ENCODE measurements around the gene KRTAP1-3.
"Not testable (repeated sequence)": the region's sequence is repeated elsewhere in the genome, so short reads cannot be mapped to it uniquely, and the experiment has no call there.

KRTAP1-3 gene

GRCh38 chr17:41034346-41034935 lies at the start of gene KRTAP1-3:
Gene KRTAP1-3, minus strand, starts transcription at chr17:41034874. Its CDS starts 53 bp downstream, at chr17:41034821.
- not testable (repeated sequence) for DNase-seq

- not testable (repeated sequence) for DNase-seq
Measured at GRCh38 chr17:41084100-41084856, 49.6 kb upstream of the KRTAP1-3 start, which contains the start of gene KRTAP4-7. Gene KRTAP4-7, plus strand, starts transcription at chr17:41084150. Its CDS starts 57 bp downstream, at chr17:41084207.

GRCh38 chr17:41083427-41083826 lies 48.8 kb upstream of the KRTAP1-3 start:
- DNase-seq = not testable (repeated sequence)

DNA sequence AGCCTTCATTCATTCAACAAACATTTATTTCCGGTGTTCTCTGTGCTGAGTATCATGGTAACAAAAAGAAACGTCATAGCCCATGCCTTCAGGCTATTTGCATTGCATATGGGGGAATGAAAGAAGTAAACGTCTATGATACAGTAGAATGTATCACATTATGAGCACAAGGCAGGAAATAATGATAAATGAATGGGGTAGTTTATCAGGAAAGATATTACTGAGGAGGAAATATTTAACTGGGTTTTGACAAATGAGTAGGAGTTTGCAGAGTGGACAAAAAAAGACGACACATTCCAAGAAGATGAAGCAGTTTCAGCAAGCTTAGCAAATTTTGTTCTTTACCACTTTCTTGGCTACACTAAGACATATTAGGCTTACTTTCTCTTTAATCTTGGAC lies 48.0 kb upstream of the KRTAP1-3 start:
- no peak for DNase-seq

- DNase-seq = no peak
Measured at GRCh38 chr17:41076788-41077187, 42.1 kb upstream of the KRTAP1-3 start.

GRCh38 chr17:41073676-41074075 lies 39.0 kb upstream of the KRTAP1-3 start:
- DNase-seq = no peak

GRCh38 chr17:41071606-41072360 lies 37.1 kb upstream of the KRTAP1-3 start:
- no peak for DNase-seq

DNA sequence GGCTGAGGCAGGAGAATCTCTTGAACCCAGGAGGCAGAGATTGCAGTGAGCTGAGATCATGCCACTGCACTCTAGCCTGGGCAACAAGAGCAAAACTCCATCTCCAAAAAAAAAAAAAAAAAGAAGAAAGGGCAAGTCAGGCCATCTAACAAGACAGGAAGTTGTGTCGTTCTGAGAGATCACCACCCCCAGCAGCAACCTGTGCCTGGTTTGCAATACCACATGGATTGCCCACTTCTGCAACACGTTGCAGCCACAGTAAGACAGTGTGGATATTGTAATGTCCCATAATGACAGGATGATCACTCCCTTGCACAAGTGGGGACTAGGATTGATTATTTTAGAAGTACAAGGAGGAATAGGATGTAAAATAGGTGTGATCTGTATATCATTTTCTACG lies 34.4 kb upstream of the KRTAP1-3 start:
- DNase-seq = no peak

DNA sequence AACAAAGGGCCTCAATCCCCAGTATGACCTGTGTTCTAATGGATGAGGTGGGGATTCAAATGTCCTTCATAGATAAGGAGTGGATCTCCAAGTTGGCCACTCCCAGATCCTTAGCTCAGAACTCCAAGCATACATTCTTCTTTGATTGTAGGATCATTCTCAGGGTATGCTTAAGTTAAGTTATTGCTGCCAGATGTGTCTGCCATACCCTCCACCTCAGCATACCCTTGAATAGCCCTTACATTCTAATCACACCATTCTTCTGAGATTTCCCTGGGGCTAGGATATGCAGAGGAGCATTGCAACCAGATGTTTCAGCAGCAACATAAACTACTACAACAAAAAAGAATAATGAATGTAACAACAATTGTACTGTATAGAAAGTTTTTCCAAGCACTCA lies 32.6 kb upstream of the KRTAP1-3 start:
- no peak for DNase-seq

- no peak for DNase-seq
Measured at GRCh38 chr17:41065829-41066624, 31.4 kb upstream of the KRTAP1-3 start, which contains the start of gene KRTAP2-4. Gene KRTAP2-4, minus strand, starts transcription at chr17:41065879. Its CDS starts 34 bp downstream, at chr17:41065845.

DNA sequence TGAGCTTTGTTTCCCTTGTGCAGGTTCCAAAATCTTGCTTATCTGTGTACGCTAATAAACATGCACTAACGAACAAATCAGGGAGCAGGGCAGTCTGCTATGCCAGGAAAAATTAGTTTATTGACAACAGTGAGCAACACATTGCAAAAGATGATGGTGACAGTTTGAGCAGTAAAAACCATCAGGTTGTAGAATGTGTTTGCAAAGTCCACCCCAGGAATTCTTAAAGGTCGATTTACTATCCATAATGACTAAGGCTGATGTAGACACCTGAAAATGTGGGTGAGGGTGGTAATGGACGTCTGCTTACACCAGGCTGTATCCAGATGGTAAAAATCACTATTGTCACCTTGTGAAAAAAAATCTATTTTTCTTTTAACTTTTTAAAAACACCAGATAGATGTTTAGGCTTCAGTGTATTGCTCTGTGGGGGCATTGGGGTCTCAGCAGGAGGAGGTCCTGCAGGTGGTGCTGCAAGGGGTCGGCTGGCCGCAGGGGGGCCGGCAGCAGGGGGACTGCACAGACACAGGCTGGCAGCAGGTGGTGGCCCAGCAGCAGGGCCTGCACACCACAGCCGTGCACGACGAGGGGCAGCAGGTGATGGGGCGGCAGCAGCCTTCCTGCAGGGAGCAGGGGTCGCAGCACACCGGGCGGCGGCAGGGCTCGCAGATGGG lies 30.5 kb upstream of the KRTAP1-3 start:
- not testable (repeated sequence) for DNase-seq

GRCh38 chr17:41064301-41064700 lies 29.6 kb upstream of the KRTAP1-3 start:
- DNase-seq = no peak

DNA sequence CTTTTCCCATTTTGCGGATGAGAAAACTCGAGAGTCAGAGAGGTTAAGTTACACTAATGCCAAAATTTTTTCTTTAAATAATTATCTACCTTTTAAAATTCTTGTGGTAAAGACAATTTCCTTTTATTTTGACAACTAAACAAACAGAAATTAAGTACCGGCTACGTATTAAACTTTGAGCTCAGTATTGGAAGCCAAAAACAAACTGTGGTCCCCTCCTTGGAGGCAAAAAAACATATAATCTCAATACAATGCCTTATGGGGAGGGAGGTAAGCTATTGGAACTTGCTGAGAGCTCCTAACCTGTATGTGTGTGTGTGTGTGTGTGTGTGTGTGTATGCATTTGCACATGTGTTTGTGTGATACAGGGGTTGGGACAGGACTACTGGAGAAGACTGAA lies 28.8 kb upstream of the KRTAP1-3 start:
- no peak for DNase-seq

DNA sequence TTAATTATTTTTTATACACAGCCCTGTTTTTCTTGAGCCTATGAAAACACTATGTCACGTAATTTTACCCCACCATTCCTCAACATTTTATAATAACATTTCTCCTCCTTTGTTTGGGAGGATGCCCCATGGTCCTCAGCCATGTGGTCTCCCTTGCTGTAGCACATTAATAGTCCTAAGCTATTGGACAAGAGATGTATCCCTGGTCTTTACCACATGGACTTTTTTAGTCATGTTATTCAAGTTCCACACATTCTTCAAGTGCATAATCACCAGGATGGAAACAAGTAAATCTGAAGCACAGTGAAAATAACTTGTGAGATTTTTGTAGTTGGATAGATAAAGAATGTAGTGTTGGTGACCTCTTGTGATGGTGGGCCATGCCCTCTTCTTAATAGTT lies 27.3 kb upstream of the KRTAP1-3 start:
- no peak for DNase-seq

DNA sequence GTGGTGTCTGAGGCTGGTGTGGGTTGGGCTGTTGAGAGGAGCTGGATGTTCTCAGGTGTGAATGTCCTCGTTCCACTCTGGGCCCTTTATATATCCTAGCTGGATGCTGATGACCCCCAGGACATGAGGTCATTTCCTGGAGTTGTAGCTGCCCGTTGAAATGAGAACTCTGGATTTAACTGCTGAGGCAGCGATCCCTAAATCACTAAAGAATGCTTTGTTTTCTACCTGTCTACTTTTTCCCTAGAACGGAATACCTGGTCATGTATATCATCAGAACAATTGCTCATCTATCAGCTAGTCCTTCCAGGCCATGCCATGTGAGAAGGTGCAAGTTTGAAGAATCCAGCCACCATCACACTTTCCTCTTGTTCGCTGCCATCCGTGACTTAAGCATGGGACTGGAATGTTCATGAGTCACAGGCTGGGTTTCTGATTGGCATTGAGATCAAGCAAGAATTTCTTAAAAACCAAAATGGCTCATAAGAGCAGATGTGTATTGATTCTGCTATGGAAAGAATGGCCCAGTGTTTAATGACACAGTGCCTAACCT lies 25.5 kb upstream of the KRTAP1-3 start, which contains the start of gene KRTAP2-3:
KRTAP2-3 (minus strand) TSS at position 63 of the 553 bp plus-strand sequence. CDS start 64 bp downstream, outside the sequence.
- DNase-seq = no peak

DNA sequence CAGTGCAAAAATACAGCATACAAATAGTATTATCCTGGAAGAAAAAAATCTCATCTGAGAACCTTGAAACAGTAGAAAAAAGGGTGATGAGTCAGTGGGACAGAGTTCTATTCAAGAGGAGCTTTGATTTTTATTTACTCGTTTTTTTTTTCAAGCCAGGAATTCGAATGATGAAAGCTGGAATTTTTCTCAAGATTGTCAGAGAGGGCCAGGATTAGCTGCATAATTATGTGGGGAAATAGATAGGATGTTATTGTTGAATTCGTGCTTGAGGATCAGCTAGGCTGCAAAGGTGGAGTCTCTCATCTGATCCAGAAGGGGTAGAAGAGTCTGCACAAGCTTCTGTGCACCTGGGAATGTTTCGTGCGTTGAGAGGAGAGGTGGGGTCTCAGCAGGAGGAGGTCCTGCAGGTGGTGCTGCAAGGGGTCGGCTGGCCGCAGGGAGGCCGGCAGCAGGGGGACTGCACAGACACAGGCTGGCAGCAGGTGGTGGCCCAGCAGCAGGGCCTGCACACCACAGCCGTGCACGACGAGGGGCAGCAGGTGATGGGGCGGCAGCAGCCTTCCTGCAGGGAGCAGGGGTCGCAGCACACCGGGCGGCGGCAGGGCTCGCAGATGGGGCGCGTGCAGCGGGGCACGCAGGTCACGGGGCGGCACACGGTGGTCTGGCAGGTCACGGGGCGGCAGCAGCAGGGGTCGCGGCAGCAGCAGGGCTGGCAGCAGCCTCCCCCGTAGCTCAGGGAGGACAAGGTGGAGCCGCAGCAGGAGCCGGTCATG lies 24.8 kb upstream of the KRTAP1-3 start:
- not testable (repeated sequence) for DNase-seq

DNA sequence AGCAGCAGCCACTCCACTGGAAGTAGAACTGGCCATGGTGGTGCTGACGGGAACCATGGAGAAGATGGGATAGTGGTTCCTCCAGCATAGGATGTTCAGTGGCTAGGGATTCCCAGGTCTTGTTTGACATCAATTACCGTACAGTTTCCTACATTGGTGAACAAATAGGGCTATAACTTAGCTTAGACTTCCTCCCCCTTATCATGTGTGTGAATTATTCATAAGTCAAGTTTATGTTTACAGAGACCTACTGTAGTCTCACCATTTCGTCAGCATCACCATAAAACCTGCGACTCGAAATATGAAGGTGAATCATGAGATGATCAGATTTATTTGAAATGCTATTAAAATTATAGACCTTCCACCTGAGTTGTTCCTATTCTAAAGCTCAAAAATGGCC lies 24.1 kb upstream of the KRTAP1-3 start:
- DNase-seq = no peak

- no peak for DNase-seq
Measured at GRCh38 chr17:41057547-41057946, 22.9 kb upstream of the KRTAP1-3 start.

GRCh38 chr17:41055130-41055529 lies 20.5 kb upstream of the KRTAP1-3 start, which contains the start of gene KRTAP2-2:
Gene KRTAP2-2, minus strand, starts transcription at chr17:41055230. Its CDS starts 19 bp downstream, at chr17:41055211.
- not testable (repeated sequence) for DNase-seq

GRCh38 chr17:41054556-41054955 lies 19.9 kb upstream of the KRTAP1-3 start:
- not testable (repeated sequence) for DNase-seq

GRCh38 chr17:41054025-41054424 lies 19.4 kb upstream of the KRTAP1-3 start:
- no peak for DNase-seq

All from CD4-positive, alpha-beta T cell treated with Interleukin-4 for 1 hour (primary cell).